ENCODE measurements around the gene NGLY1.

GRCh38 chr3:25801786-25802185, 18.5 kb upstream of the NGLY1 start:
- TF ChIP-seq EZH2 (IDR thresholded peaks at IDR 0.05; ENCODE audit: insufficient read depth, poor library complexity, severe bottlenecking) (no peak), EZH2phosphoT487 (IDR thresholded peaks at IDR 0.05; ENCODE audit: insufficient read depth, low read depth) (no peak)
